NCI-H226 (cell line): ENCODE measurements around the gene BHLHE40.

Experiments
- DNase-seq: peaks from one replicate; pipeline ENCODE4 v3.0.0-alpha.2; 2015

Gene BHLHE40

GRCh38 chr3:5002871-5003247 lies 23.6 kb downstream of the BHLHE40 start:
- no peak for DNase-seq

GRCh38 chr3:5004319-5005152 lies 25.3 kb downstream of the BHLHE40 start:
- DNase-seq = no peak

GRCh38 chr3:5005367-5005766 lies 26.1 kb downstream of the BHLHE40 start:
- DNase-seq = no peak

GRCh38 chr3:5006755-5007202 lies 27.5 kb downstream of the BHLHE40 start:
- no peak for DNase-seq

GRCh38 chr3:5007873-5008272 lies 28.6 kb downstream of the BHLHE40 start:
- no peak for DNase-seq

- no peak for DNase-seq
These were observed 30.4 kb downstream of the BHLHE40 start for GRCh38 chr3:5009506-5010109.

- DNase-seq = no peak
These were observed 30.9 kb downstream of the BHLHE40 start for GRCh38 chr3:5010140-5010539.

- DNase-seq = no peak
These were observed 31.7 kb downstream of the BHLHE40 start for GRCh38 chr3:5010706-5011554.

GRCh38 chr3:5011555-5012256 lies 32.5 kb downstream of the BHLHE40 start:
- DNase-seq = no peak

GRCh38 chr3:5012367-5012766 lies 33.1 kb downstream of the BHLHE40 start:
- DNase-seq = no peak

- peak; percentile 70 for DNase-seq
These were observed 34.0 kb downstream of the BHLHE40 start for GRCh38 chr3:5013021-5013906.

- no peak for DNase-seq
These were observed 35.2 kb downstream of the BHLHE40 start for GRCh38 chr3:5014391-5014790.

GRCh38 chr3:5015056-5015455 lies 35.8 kb downstream of the BHLHE40 start:
- no peak for DNase-seq

- DNase-seq = peak; percentile 73
These were observed 37.2 kb downstream of the BHLHE40 start for GRCh38 chr3:5016211-5017161.

- DNase-seq = peak; percentile 93
These were observed 38.8 kb downstream of the BHLHE40 start for GRCh38 chr3:5017925-5018531.

GRCh38 chr3:5019411-5020241 lies 40.4 kb downstream of the BHLHE40 start:
- DNase-seq = no peak

GRCh38 chr3:5020242-5020722 lies 41.0 kb downstream of the BHLHE40 start:
- DNase-seq = no peak

GRCh38 chr3:5021116-5022092 lies 42.2 kb downstream of the BHLHE40 start:
- DNase-seq = no peak
